Measurements from ENCODE around the gene LRRC10B.
A peak's percentile ranks its signal among the peaks of the same experiment; 100 is the strongest.

The LRRC10B gene

GRCh38 chr11:61487342-61488025, 21.1 kb upstream of the LRRC10B start:
- DNase-seq = no peak

GRCh38 chr11:61488651-61489291, 19.8 kb upstream of the LRRC10B start:
- no peak for DNase-seq

- no peak for DNase-seq
Measured at GRCh38 chr11:61489833-61490721, 18.5 kb upstream of the LRRC10B start.

- DNase-seq = no peak
Measured at GRCh38 chr11:61491736-61492395, 16.7 kb upstream of the LRRC10B start.

GRCh38 chr11:61494381-61494961, 14.1 kb upstream of the LRRC10B start:
- DNase-seq = no peak

GRCh38 chr11:61495801-61496601, 12.5 kb upstream of the LRRC10B start:
- no peak for DNase-seq

- DNase-seq = no peak
Measured at GRCh38 chr11:61496602-61497400, 11.7 kb upstream of the LRRC10B start.

GRCh38 chr11:61497473-61497872, 11.1 kb upstream of the LRRC10B start:
- DNase-seq = no peak

GRCh38 chr11:61497876-61498275, 10.7 kb upstream of the LRRC10B start:
- no peak for DNase-seq

- no peak for DNase-seq
Measured at GRCh38 chr11:61498767-61499341, 9.7 kb upstream of the LRRC10B start.

GRCh38 chr11:61499816-61500491, 8.6 kb upstream of the LRRC10B start:
- DNase-seq = no peak

- DNase-seq = no peak
Measured at GRCh38 chr11:61502522-61502921, 6.0 kb upstream of the LRRC10B start.

- DNase-seq = no peak
Measured at GRCh38 chr11:61503135-61503770, 5.3 kb upstream of the LRRC10B start.

- no peak for DNase-seq
Measured at GRCh38 chr11:61505106-61505505, 3.4 kb upstream of the LRRC10B start.

GRCh38 chr11:61505640-61506155, 2.9 kb upstream of the LRRC10B start:
- no peak for DNase-seq

GRCh38 chr11:61507012-61507768, 1.4 kb upstream of the LRRC10B start:
- no peak for DNase-seq

GRCh38 chr11:61509043-61510029, 787 bp downstream of the LRRC10B start:
- peak; percentile 65 for DNase-seq
